ENCODE measurements around the gene ATRNL1. TPM values are rescaled to one million over a fixed set of nuclear protein-coding genes. Genes with fewer than 3 reads are reported as not detected.
"Not testable (repeated sequence)": the region's sequence is repeated elsewhere in the genome, so short reads cannot be mapped to it uniquely, and the experiment has no call there.

The ATRNL1 gene
- total RNA-seq, 2 donors from 2014 or later: 0.37 to 2.9 TPM

- Histone ChIP-seq H3K27ac (no peak overlapping the region), H3K9me3 (no peaks in the 10 kb centered on the region), H3K27me3 (no peaks in the 10 kb centered on the region), H3K36me3 (no peaks in the 10 kb centered on the region), H3K4me3 (no peak overlapping the region), H3K4me1 (no peaks in the 10 kb centered on the region), H3K9ac (ENCODE audit: low read depth in 2 of 2, low read length in 2 of 2) (no peak overlapping the region)
- TF ChIP-seq CTCF (IDR thresholded peaks at IDR 0.05): no peak
- intact Hi-C loops (cut with DNase I): no loop called here
- no peak for DNase-seq
These were observed 121.7 kb downstream of the ATRNL1 start for GRCh38 chr10:115214829-115215228.

GRCh38 chr10:115219203-115219602 lies 126.0 kb downstream of the ATRNL1 start:
- no peak for TF ChIP-seq CTCF (IDR thresholded peaks at IDR 0.05)
- H3K36me3 ChIP-seq: no peaks in the 10 kb centered on the region
- intact Hi-C loops (cut with DNase I): no loop called here
- no peaks in the 10 kb centered on the region for H3K4me1 ChIP-seq
- H3K27ac ChIP-seq: no peak overlapping the region
- no peak for DNase-seq
- H3K4me3 ChIP-seq: no peak overlapping the region
- H3K9me3 ChIP-seq: no peaks in the 10 kb centered on the region
- H3K27me3 ChIP-seq: no peaks in the 10 kb centered on the region
- no peak overlapping the region for H3K9ac ChIP-seq (ENCODE audit: low read depth in 2 of 2, low read length in 2 of 2)

- intact Hi-C loops (cut with DNase I): no loop called here
- no peak for DNase-seq
- Histone ChIP-seq H3K36me3 (no peaks in the 10 kb centered on the region), H3K4me1 (no peaks in the 10 kb centered on the region), H3K4me3 (no peak overlapping the region), H3K9ac (ENCODE audit: low read depth in 2 of 2, low read length in 2 of 2) (no peak overlapping the region), H3K27ac (no peak overlapping the region), H3K9me3 (no peaks in the 10 kb centered on the region), H3K27me3 (no peaks in the 10 kb centered on the region)
- TF ChIP-seq CTCF (IDR thresholded peaks at IDR 0.05): no peak
These were observed 128.9 kb downstream of the ATRNL1 start for GRCh38 chr10:115222039-115222438.

GRCh38 chr10:115239761-115240160 lies 146.6 kb downstream of the ATRNL1 start:
- no peak for TF ChIP-seq CTCF (IDR thresholded peaks at IDR 0.05)
- Histone ChIP-seq H3K36me3 (no peaks in the 10 kb centered on the region), H3K4me1 (no peaks in the 10 kb centered on the region), H3K4me3 (no peak overlapping the region), H3K27me3 (no peaks in the 10 kb centered on the region), H3K27ac (no peak overlapping the region), H3K9me3 (no peaks in the 10 kb centered on the region), H3K9ac (ENCODE audit: low read depth in 2 of 2, low read length in 2 of 2) (no peak overlapping the region)
- no peak for DNase-seq
- intact Hi-C loops (cut with DNase I): no loop called here

GRCh38 chr10:115250784-115251183 lies 157.6 kb downstream of the ATRNL1 start:
- Histone ChIP-seq H3K27me3 (no peaks in the 10 kb centered on the region), H3K9ac (ENCODE audit: low read depth in 2 of 2, low read length in 2 of 2) (no peak overlapping the region), H3K4me1 (no peaks in the 10 kb centered on the region), H3K4me3 (no peak overlapping the region), H3K27ac (no peak overlapping the region), H3K36me3 (no peaks in the 10 kb centered on the region), H3K9me3 (no peaks in the 10 kb centered on the region)
- no peak for DNase-seq
- intact Hi-C loops (cut with DNase I): no loop called here
- TF ChIP-seq CTCF (IDR thresholded peaks at IDR 0.05): no peak

- DNase-seq; H3K4me3 ChIP-seq; H3K9ac ChIP-seq (ENCODE audit: low read depth in 2 of 2, low read length in 2 of 2); H3K4me1 ChIP-seq; H3K27ac ChIP-seq; H3K36me3 ChIP-seq; intact Hi-C loops (cut with DNase I); H3K27me3 ChIP-seq; H3K9me3 ChIP-seq: not testable (repeated sequence)
These were observed 160.6 kb downstream of the ATRNL1 start for GRCh38 chr10:115253765-115254164.

All from colonic mucosa (tissue), 4 donors.